ENCODE data around the gene DDX24.

DNA sequence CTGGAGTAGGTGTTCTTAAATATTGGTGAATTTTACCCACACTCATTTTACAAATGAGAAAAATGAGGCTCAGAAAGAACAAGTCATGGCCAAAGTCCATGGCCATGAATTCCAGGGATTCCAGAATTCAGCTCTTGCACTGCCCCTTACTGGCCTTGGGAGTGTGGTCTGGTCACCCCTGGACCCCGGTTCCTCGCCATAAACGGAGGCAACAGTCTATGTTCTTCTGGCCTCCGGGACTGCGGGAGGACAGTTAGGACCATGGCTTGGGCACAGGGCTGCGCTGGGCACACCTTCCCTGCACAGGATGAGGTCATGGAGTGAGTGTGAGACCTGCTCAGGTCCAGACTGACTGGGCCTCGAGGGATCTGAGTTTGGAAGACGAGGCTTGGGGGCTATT, 77.0 kb downstream of the DDX24 start:
- TF ChIP-seq, protein P1, sequence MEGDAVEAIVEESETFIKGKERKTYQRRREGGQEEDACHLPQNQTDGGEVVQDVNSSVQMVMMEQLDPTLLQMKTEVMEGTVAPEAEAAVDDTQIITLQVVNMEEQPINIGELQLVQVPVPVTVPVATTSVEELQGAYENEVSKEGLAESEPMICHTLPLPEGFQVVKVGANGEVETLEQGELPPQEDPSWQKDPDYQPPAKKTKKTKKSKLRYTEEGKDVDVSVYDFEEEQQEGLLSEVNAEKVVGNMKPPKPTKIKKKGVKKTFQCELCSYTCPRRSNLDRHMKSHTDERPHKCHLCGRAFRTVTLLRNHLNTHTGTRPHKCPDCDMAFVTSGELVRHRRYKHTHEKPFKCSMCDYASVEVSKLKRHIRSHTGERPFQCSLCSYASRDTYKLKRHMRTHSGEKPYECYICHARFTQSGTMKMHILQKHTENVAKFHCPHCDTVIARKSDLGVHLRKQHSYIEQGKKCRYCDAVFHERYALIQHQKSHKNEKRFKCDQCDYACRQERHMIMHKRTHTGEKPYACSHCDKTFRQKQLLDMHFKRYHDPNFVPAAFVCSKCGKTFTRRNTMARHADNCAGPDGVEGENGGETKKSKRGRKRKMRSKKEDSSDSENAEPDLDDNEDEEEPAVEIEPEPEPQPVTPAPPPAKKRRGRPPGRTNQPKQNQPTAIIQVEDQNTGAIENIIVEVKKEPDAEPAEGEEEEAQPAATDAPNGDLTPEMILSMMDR (optimal IDR thresholded peaks at IDR 0.05 in 1 of 3, IDR thresholded peaks at IDR 0.05 in 1 of 3, conservative IDR thresholded peaks at IDR 0.05 in 1 of 3; ENCODE audit: extremely low read depth in 1 of 3, insufficient read depth in 2 of 3, low read length in 3 of 3) = no peak
- no peak for TF ChIP-seq EZH2 (IDR thresholded peaks at IDR 0.05; ENCODE audit: low read length)

Measured in keratinocyte (primary cell).